A549 (cell line): ENCODE results near the gene EEF1AKMT1. TPM values are rescaled to one million over a fixed set of nuclear protein-coding genes. Genes with fewer than 3 reads are reported as not detected.

Experiments
- ATAC-seq, 2 experiments: fragments of 200-7000 bp in 1 of 2; fragments of >200 bp in 1 of 2; cut with Nextera tagmentation in 1 of 2; cut with Tn5 transposase in 1 of 2; 3 replicates each; pipeline versions ENCODE4 v1.8.0 to v1.9.1; 2018 to 2020; ENCODE audit warnings: mild to moderate bottlenecking in 1 of 2, moderate library complexity in 1 of 2
- CTCF ChIA-PET: fragments of 300-600 bp; sonication (Branson Sonifier 250); formaldehyde crosslinking; extraction: SDS; loops from one replicate; lab custom pipeline; 2021; ENCODE audit warnings: antibody characterized with exemption, inconsistent platforms; lab: Yijun Ruan, JAX
- POLR2A ChIA-PET: fragments of 350-600 bp; formaldehyde crosslinking; extraction: SDS; loops from one replicate; lab custom pipeline; 2021; ENCODE audit warnings: antibody characterized with exemption, inconsistent platforms; lab: Yijun Ruan, JAX
- DNase-seq, 2 experiments: peaks; one replicate each; pipeline versions ENCODE4 v3.0.0 to v3.0.0-alpha.2; 2011 to 2016; ENCODE audit warnings: low read depth in 1 of 2, low spot score in 1 of 2
- FAIRE-seq: peaks from 2 replicates; lab custom pipeline; 2011; peaks lifted over from hg19 to GRCh38; lab: Jason Lieb, UNC
- H3K27ac ChIP-seq, 2 experiments: fragments of >200 bp; sonication (Bioruptor Twin); formaldehyde crosslinking; 3 replicates each; pipeline ENCODE4 v1.5.1; 2016 to 2017
- H3K4me1 ChIP-seq: fragments of >200 bp; sonication (Bioruptor Twin); formaldehyde crosslinking; 3 replicates; pipeline ENCODE4 v1.6.1; 2016
- H3K4me2 ChIP-seq: fragments of >200 bp; sonication (Bioruptor Twin); formaldehyde crosslinking; 3 replicates; pipeline ENCODE4 v1.6.1; 2016
- H3K4me3 ChIP-seq: fragments of >200 bp; sonication (Bioruptor Twin); formaldehyde crosslinking; 3 replicates; pipeline ENCODE4 v1.5.1; 2016
- H3K9me3 ChIP-seq: fragments of >200 bp; sonication (Bioruptor Twin); formaldehyde crosslinking; 3 replicates; pipeline ENCODE4 v1.6.1; 2016
- BHLHE40 ChIP-seq: IDR thresholded peaks from 2 replicates; pipeline ENCODE4 v1.6.1; 2012; ENCODE audit warnings: low read depth, low read length, inconsistent platforms
- CBX2 ChIP-seq: fragments of 200-600 bp; sonication (generic); IDR thresholded peaks from 2 replicates; pipeline ENCODE4 v1.6.1; 2016; ENCODE audit warnings: low read depth, mild to moderate bottlenecking, borderline replicate concordance
- CBX8 ChIP-seq: fragments of 200-600 bp; sonication (generic); IDR thresholded peaks from 2 replicates; pipeline ENCODE4 v1.6.1; 2016
- CEBPB ChIP-seq, 2 experiments: fragments of >200 bp in 1 of 2; sonication (Bioruptor Twin) in 1 of 2; formaldehyde crosslinking in 1 of 2; IDR thresholded peaks; 2 replicates each; pipeline ENCODE4 v1.6.1; 2012 to 2016
- CHD2 ChIP-seq: fragments of 150-350 bp; IDR thresholded peaks from 2 replicates; pipeline ENCODE4 v1.6.1; 2014; ENCODE audit warnings: low read length; ENCODE audit not compliant: partially characterized antibody
- CHD4 ChIP-seq: fragments of 200-600 bp; sonication (generic); IDR thresholded peaks from 2 replicates; pipeline ENCODE4 v1.6.1; 2016; ENCODE audit warnings: antibody characterized with exemption, mild to moderate bottlenecking, borderline replicate concordance
- EHF ChIP-seq: fragments of 250-450 bp; sonication (Bioruptor Pico); IDR thresholded peaks from 2 replicates; pipeline ENCODE4 v1.5.0; 2020; ENCODE audit warnings: mild to moderate bottlenecking
- EHMT2 ChIP-seq: fragments of 200-600 bp; sonication (generic); IDR thresholded peaks from 2 replicates; pipeline ENCODE4 v1.6.1; 2016; ENCODE audit warnings: antibody characterized with exemption, low read depth, mild to moderate bottlenecking, moderate library complexity
- FOSB ChIP-seq: fragments of 250-450 bp; sonication (Bioruptor Pico); IDR thresholded peaks from 2 replicates; pipeline ENCODE4 v1.5.0; 2020; ENCODE audit warnings: mild to moderate bottlenecking, moderate library complexity
- FOXS1 ChIP-seq: fragments of 250-450 bp; sonication (Bioruptor Pico); IDR thresholded peaks from 2 replicates; pipeline ENCODE4 v1.5.0; 2020; ENCODE audit warnings: mild to moderate bottlenecking, moderate library complexity
- HDAC2 ChIP-seq: fragments of 200-600 bp; sonication (generic); IDR thresholded peaks from 2 replicates; pipeline ENCODE4 v1.6.1; 2016
- HEYL ChIP-seq: fragments of 250-450 bp; sonication (Bioruptor Pico); IDR thresholded peaks from 2 replicates; pipeline ENCODE4 v1.8.0; 2021; ENCODE audit warnings: mild to moderate bottlenecking, moderate library complexity
- HOXA7 ChIP-seq: fragments of 250-450 bp; sonication (Bioruptor Pico); IDR thresholded peaks from 2 replicates; pipeline ENCODE4 v1.5.0; 2020; ENCODE audit warnings: mild to moderate bottlenecking, moderate library complexity
- JUNB ChIP-seq: fragments of >200 bp; sonication (Bioruptor Twin); formaldehyde crosslinking; IDR thresholded peaks from 2 replicates; pipeline ENCODE4 v1.6.1; 2016
- KDM1A ChIP-seq: fragments of 200-600 bp; sonication (generic); IDR thresholded peaks from 2 replicates; pipeline ENCODE4 v1.6.1; 2016; ENCODE audit warnings: low read depth, mild to moderate bottlenecking
- MAZ ChIP-seq: fragments of 150-350 bp; IDR thresholded peaks from 2 replicates; pipeline ENCODE4 v1.6.1; 2014; ENCODE audit warnings: antibody characterized with exemption, low read depth, low read length, borderline replicate concordance
- MYC ChIP-seq: IDR thresholded peaks from 2 replicates; pipeline ENCODE4 v1.6.1; 2012; ENCODE audit warnings: mild to moderate bottlenecking, inconsistent platforms, low read length, improper control_type of control experiment, borderline replicate concordance
- NFE2L2 ChIP-seq: fragments of 150-350 bp; conservative IDR thresholded peaks from 2 replicates; pipeline ENCODE4 v1.6.1; 2014; ENCODE audit warnings: low read length
- NR3C1 ChIP-seq: fragments of >200 bp; sonication (Bioruptor Twin); formaldehyde crosslinking; IDR thresholded peaks from 3 replicates; pipeline ENCODE4 v1.6.1; 2017
- PHF8 ChIP-seq: fragments of 200-600 bp; sonication (generic); IDR thresholded peaks from 2 replicates; pipeline ENCODE4 v1.6.1; 2016; ENCODE audit warnings: low read depth, mild to moderate bottlenecking, antibody characterized with exemption, moderate library complexity, borderline replicate concordance
- POLR2A ChIP-seq: IDR thresholded peaks from 2 replicates; pipeline ENCODE4 v1.6.1; 2012; ENCODE audit warnings: mild to moderate bottlenecking, low read length
- RFX5 ChIP-seq: fragments of 450-650 bp; IDR thresholded peaks from 2 replicates; pipeline ENCODE4 v1.7.1; 2014; ENCODE audit warnings: antibody characterized with exemption, mild to moderate bottlenecking, moderate library complexity
- RNF2 ChIP-seq: fragments of 200-600 bp; sonication (generic); IDR thresholded peaks from 2 replicates; pipeline ENCODE4 v1.6.1; 2016; ENCODE audit warnings: low read depth, mild to moderate bottlenecking, antibody characterized with exemption, moderate library complexity, borderline replicate concordance
- SMC3 ChIP-seq: fragments of >200 bp; sonication (Bioruptor Twin); formaldehyde crosslinking; IDR thresholded peaks from 3 replicates; pipeline ENCODE4 v1.6.1; 2018; ENCODE audit warnings: inconsistent platforms
- ZNF302 ChIP-seq: fragments of 250-450 bp; sonication (Bioruptor Pico); IDR thresholded peaks from 2 replicates; pipeline ENCODE4 v1.9.0; 2021; ENCODE audit warnings: inconsistent platforms, mild to moderate bottlenecking, moderate library complexity
- WGBS: methylation state at CpG from one replicate; pipeline ENCODE4 v1.1.6; 2017; ENCODE audit errors: missing lambda C conversion rate; 5-methylcytosine and 5-hydroxymethylcytosine counted together
- polyA plus RNA-seq, 4 experiments: library from polyadenylated mRNA; depleted of rRNA in 3 of 4; stranded (reverse); fragments of >200 nt; fragmentation: RNase III in 1 of 4; extraction: RNeasy Plus Mini Kit Qiagen cat#74134 plus additional on column Dnase treatment in 1 of 4; gene quantifications; 2 replicates in 3 of 4; 3 replicates in 1 of 4; pipeline ENCODE4 v1.2.3, GENCODE V29; 2011 to 2017
- TF ChIP-seq, protein P1 (sequence below): IDR thresholded peaks from 2 replicates; pipeline ENCODE4 v1.6.1; 2012; ENCODE audit warnings: low read depth, borderline replicate concordance
- TF ChIP-seq, protein P2 (sequence below): fragments of 450-650 bp; IDR thresholded peaks from 2 replicates; pipeline ENCODE4 v1.6.1; 2014; ENCODE audit warnings: antibody characterized with exemption
- TF ChIP-seq, protein P3 (sequence below): IDR thresholded peaks from 2 replicates; pipeline ENCODE4 v1.6.1; 2012
- TF ChIP-seq, protein P4 (sequence below): fragments of >200 bp; sonication (Bioruptor Twin); formaldehyde crosslinking; IDR thresholded peaks from 3 replicates; pipeline ENCODE4 v1.5.1; 2016

EEF1AKMT1 gene
- polyA plus RNA-seq, 2 of the 4 experiments (the other 2 are of a cell fraction): 8.1 to 10.0 TPM

DNA sequence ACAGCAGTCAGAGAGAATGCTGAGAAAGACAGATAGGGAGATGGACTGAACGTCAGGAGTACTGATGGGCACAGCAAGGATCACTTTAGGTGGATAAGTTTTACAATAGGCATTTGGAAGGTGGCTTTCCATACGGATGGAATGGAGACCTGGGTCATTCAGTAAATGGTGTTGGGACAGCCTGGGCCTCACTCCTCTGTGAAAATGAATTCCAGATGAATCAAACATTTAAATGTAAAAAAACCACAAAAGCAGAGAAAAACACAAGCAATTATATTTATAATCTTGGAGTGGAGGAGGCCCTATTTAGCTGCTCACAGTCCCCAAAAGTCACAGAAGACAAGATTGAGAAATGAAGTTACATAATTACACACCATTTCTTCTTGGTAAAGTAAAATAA, 65.5 kb downstream of the EEF1AKMT1 start:
- Histone ChIP-seq H3K9me3 (no peaks in the 10 kb centered on the region), H3K4me2 (no peak overlapping the region), H3K4me1 (peaks cover 10% of the 10 kb centered on the region; the same call in 2 of the 3 replicates), H3K4me3 (no peak overlapping the region), H3K27ac (no peak overlapping the region)
- no peak for DNase-seq
- WGBS: 74% methylated on average over 2 of the region's 2 CpGs
- FAIRE-seq: no peak
- TF ChIP-seq MAZ: no peak
- TF ChIP-seq, protein P1, sequence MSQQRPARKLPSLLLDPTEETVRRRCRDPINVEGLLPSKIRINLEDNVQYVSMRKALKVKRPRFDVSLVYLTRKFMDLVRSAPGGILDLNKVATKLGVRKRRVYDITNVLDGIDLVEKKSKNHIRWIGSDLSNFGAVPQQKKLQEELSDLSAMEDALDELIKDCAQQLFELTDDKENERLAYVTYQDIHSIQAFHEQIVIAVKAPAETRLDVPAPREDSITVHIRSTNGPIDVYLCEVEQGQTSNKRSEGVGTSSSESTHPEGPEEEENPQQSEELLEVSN: no peak
- no peak for TF ChIP-seq MYC
- TF ChIP-seq FOXS1 (CRISPR knock-in tag): no peak
- no peak for TF ChIP-seq RNF2
- TF ChIP-seq HOXA7 (CRISPR knock-in tag): no peak
- TF ChIP-seq CHD4: no peak
- TF ChIP-seq EHF (CRISPR knock-in tag): no peak
- no peak for TF ChIP-seq CBX8
- no peak for TF ChIP-seq PHF8
- TF ChIP-seq CEBPB (IDR thresholded peaks at IDR 0.05): no peak
- POLR2A ChIA-PET: no interaction called here
- ATAC-seq: no peak
- CTCF ChIA-PET: interaction anchor here (1.0 kb wide), 1 partner anchor 217 kb away, joined by 4 read pairs; no protein-coding TSS in a partner anchor

DNA sequence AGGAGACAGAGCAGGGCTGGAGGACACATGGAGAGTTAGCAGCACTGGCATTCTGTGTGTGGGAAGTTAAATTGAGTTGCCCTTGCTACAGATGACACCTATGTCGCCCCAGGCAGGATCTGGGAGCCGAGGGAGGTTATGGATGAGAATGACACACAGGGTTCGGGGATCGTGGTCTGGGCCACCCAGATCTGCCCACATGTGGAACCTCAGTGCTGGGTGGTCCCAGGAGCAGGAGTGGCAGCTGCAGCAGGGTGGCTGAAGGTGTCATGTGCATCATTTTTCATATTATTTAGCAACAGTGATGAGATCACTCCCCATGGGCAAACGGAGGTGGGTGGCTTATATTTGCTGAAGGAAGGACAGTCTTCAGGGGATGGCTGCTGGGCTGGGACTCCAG, 67.1 kb downstream of the EEF1AKMT1 start:
- no peak for ATAC-seq
- CTCF ChIA-PET: interaction anchor here (0.6 kb wide), 1 partner anchor 145 kb away, joined by 3 read pairs; no protein-coding TSS in a partner anchor
- WGBS: 80% methylated on average over 5 of the region's 5 CpGs
- Histone ChIP-seq H3K4me1 (peaks cover 20% of the 10 kb centered on the region), H3K27ac (no peak overlapping the region), H3K4me3 (no peak overlapping the region), H3K9me3 (no peaks in the 10 kb centered on the region), H3K4me2 (no peak overlapping the region)
- POLR2A ChIA-PET: no interaction called here
- no peak for DNase-seq
- TF ChIP-seq ZNF302: no peak
- no peak for TF ChIP-seq POLR2A
- no peak for TF ChIP-seq HEYL (CRISPR knock-in tag)
- TF ChIP-seq BHLHE40: no peak
- TF ChIP-seq KDM1A: no peak
- TF ChIP-seq, protein P2, sequence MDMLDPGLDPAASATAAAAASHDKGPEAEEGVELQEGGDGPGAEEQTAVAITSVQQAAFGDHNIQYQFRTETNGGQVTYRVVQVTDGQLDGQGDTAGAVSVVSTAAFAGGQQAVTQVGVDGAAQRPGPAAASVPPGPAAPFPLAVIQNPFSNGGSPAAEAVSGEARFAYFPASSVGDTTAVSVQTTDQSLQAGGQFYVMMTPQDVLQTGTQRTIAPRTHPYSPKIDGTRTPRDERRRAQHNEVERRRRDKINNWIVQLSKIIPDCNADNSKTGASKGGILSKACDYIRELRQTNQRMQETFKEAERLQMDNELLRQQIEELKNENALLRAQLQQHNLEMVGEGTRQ: no peak
- no peak for TF ChIP-seq RFX5
- TF ChIP-seq HDAC2: no peak
- TF ChIP-seq, protein P3, sequence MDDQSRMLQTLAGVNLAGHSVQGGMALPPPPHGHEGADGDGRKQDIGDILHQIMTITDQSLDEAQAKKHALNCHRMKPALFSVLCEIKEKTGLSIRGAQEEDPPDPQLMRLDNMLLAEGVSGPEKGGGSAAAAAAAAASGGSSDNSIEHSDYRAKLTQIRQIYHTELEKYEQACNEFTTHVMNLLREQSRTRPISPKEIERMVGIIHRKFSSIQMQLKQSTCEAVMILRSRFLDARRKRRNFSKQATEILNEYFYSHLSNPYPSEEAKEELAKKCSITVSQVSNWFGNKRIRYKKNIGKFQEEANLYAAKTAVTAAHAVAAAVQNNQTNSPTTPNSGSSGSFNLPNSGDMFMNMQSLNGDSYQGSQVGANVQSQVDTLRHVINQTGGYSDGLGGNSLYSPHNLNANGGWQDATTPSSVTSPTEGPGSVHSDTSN: no peak
- TF ChIP-seq, protein P1: no peak
- no peak for TF ChIP-seq FOXS1 (CRISPR knock-in tag)
- no peak for TF ChIP-seq CBX2
- TF ChIP-seq SMC3: no peak
- no peak for TF ChIP-seq FOSB (CRISPR knock-in tag)
- no peak for FAIRE-seq

DNA sequence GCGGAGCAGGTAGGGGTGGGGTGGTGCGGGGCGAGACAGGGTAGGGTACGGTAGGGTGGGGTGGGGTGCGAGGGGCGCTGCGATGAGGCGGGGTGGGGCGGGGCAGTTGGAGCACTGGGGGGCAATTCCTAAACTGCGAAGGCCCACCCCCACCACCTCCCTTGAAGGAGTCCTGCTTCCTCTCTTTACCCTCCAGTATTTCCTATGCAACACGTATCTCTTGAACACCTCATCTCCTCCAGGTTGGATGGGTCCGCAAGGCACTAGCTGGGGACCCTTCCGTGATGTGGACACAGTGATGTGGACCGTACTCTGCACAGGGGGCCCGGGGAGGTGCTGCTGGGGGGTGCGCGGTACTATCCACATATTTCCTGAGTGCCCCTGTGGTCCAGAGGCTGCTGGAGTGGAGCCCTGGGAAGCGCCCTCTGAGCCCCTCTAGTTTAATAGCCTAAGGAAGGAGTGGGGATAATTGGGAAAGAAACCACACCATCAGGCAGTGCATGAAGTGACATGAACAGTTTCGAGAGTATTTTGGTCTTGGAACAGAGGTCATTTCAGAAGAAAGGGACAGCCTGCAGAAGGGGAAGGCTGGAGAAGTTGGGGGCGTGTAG, 69.2 kb downstream of the EEF1AKMT1 start:
- WGBS: 70% methylated on average over 8 of the region's 20 CpGs
- no peaks in the 10 kb centered on the region for H3K9me3 ChIP-seq
- peak overlapping the region in 1 of 2 experiments; percentile 96; a peak in 3 of 6 replicates for H3K27ac ChIP-seq
- FAIRE-seq (no peak), ATAC-seq (peak; percentile 42 to 58), DNase-seq (no peak)
- ChIA-PET POLR2A (no interaction called here), CTCF (interaction anchor here (0.9 to 1.7 kb wide), 7 partner anchors 24 to 523 kb away, joined by 3 to 4 read pairs (median 3); no protein-coding TSS in a partner anchor)
- peaks cover 16% of the 10 kb centered on the region for H3K4me1 ChIP-seq
- peak overlapping the region; percentile 80; the same call in 2 of the 3 replicates for H3K4me2 ChIP-seq
- peak overlapping the region; percentile 63 for H3K4me3 ChIP-seq
- TF ChIP-seq, protein P3: no peak
- TF ChIP-seq, protein P2: no peak
- TF ChIP-seq NR3C1: no peak
- no peak for TF ChIP-seq CHD2
- no peak for TF ChIP-seq EHMT2
- TF ChIP-seq JUNB: no peak
- TF ChIP-seq HEYL (CRISPR knock-in tag): no peak
- TF ChIP-seq NFE2L2: no peak
- TF ChIP-seq MYC: no peak
- TF ChIP-seq, protein P4, sequence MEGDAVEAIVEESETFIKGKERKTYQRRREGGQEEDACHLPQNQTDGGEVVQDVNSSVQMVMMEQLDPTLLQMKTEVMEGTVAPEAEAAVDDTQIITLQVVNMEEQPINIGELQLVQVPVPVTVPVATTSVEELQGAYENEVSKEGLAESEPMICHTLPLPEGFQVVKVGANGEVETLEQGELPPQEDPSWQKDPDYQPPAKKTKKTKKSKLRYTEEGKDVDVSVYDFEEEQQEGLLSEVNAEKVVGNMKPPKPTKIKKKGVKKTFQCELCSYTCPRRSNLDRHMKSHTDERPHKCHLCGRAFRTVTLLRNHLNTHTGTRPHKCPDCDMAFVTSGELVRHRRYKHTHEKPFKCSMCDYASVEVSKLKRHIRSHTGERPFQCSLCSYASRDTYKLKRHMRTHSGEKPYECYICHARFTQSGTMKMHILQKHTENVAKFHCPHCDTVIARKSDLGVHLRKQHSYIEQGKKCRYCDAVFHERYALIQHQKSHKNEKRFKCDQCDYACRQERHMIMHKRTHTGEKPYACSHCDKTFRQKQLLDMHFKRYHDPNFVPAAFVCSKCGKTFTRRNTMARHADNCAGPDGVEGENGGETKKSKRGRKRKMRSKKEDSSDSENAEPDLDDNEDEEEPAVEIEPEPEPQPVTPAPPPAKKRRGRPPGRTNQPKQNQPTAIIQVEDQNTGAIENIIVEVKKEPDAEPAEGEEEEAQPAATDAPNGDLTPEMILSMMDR: no peak
